ENCODE measurements around the gene TDRD10. TPM values are rescaled to one million over a fixed set of nuclear protein-coding genes. Genes with fewer than 3 reads are reported as not detected.

Gene TDRD10
- total and polyA plus RNA-seq, 8 donors: 0.18 to 4.1 (median 1.4) TPM; not detected in 2

- H3K4me1 ChIP-seq: no peaks in the 10 kb centered on the region
- intact Hi-C loops (cut with DNase I; ENCODE audit: low total_unique reads): loop anchor here (5.0 kb wide), 1 partner anchor 57 kb away; no protein-coding TSS in a partner anchor
- no peak overlapping the region for H3K27ac ChIP-seq
- H3K27me3 ChIP-seq: no peaks in the 10 kb centered on the region
- TF ChIP-seq POLR2AphosphoS5 (IDR thresholded peaks at IDR 0.05) (no peak), CTCF (IDR thresholded peaks at IDR 0.05) (no peak), POLR2A (IDR thresholded peaks at IDR 0.05) (no peak), EP300 (IDR thresholded peaks at IDR 0.05) (no peak)
- DNase-seq: no peak
- H3K9me3 ChIP-seq: no peaks in the 10 kb centered on the region
- 63 to 75% (median 71%) methylated on average over 9 of the region's 9 CpGs for WGBS, 5 donors
- H3K36me3 ChIP-seq: no peaks in the 10 kb centered on the region
- no peak overlapping the region for H3K4me3 ChIP-seq
Measured at GRCh38 chr1:154539486-154540483, 37.8 kb downstream of the TDRD10 start.

GRCh38 chr1:154541231-154541630, 39.2 kb downstream of the TDRD10 start:
- intact Hi-C loops (cut with DNase I; ENCODE audit: low total_unique reads): loop anchor here (5.0 kb wide), 1 partner anchor 59 kb away; no protein-coding TSS in a partner anchor
- H3K36me3 ChIP-seq: no peaks in the 10 kb centered on the region
- H3K9me3 ChIP-seq: no peaks in the 10 kb centered on the region
- DNase-seq: no peak
- no peaks in the 10 kb centered on the region for H3K4me1 ChIP-seq
- whole genome bisulfite sequencing, 5 donors: 50 to 62% (median 60%) methylated on average over 6 of the region's 6 CpGs
- no peak overlapping the region for H3K27ac ChIP-seq
- no peak overlapping the region for H3K4me3 ChIP-seq
- TF ChIP-seq POLR2AphosphoS5 (IDR thresholded peaks at IDR 0.05): no peak
- TF ChIP-seq CTCF (IDR thresholded peaks at IDR 0.05): no peak
- no peak for TF ChIP-seq POLR2A (IDR thresholded peaks at IDR 0.05)
- no peak for TF ChIP-seq EP300 (IDR thresholded peaks at IDR 0.05)
- H3K27me3 ChIP-seq: no peaks in the 10 kb centered on the region

- Histone ChIP-seq H3K4me3 (no peak overlapping the region), H3K36me3 (peaks cover 27 to 32% (median 29%) of the 10 kb centered on the region in 4 donors), H3K27me3 (no peaks in the 10 kb centered on the region), H3K27ac (no peak overlapping the region), H3K9me3 (no peaks in the 10 kb centered on the region), H3K4me1 (peaks cover 11 to 41% (median 29%) of the 10 kb centered on the region in 4 donors)
- TF ChIP-seq CTCF (IDR thresholded peaks at IDR 0.05) (peak in 5 of 7 experiments; percentile 29 to 79 (median 52)), EP300 (IDR thresholded peaks at IDR 0.05) (no peak), POLR2A (IDR thresholded peaks at IDR 0.05) (no peak), POLR2AphosphoS5 (IDR thresholded peaks at IDR 0.05) (peak in 1 of 3 donors; percentile 11)
- intact Hi-C loops (cut with DNase I; ENCODE audit: low total_unique reads): no loop called here
- WGBS, 5 donors: 76 to 80% (median 79%) methylated on average over 13 of the region's 13 CpGs
- DNase-seq: peak; percentile 51 to 79
Measured at GRCh38 chr1:154546264-154547063, 44.4 kb downstream of the TDRD10 start.
